GM21367 (cell line): Measurements from ENCODE around the gene CSMD2.

ENCODE experiments used
- ATAC-seq: cut with Tn5 transposase; IDR thresholded peaks from one replicate; pipeline ENCODE4 v1.9.1; 2021; ENCODE audit not compliant: unreplicated experiment

Gene CSMD2

DNA sequence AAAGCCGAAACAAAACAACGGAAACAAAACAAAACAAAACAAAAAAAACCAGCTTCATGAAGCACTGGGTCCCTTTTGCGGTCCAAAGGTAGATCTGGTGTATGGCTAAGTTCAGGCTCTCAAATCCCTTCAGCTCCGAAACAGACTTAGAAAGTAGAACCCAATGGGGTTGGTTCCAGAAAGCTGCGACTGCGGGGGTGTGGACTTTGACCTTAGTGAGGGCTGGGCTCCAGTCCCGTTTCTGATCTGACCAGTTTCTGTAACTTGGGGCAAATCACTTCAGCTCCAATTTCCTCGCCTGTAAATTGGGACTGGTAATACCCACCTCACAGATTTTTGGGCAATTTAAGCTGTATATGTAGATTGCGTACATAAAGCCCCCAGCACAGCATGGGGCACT, 587.4 kb downstream of the CSMD2 start:
- no peak for ATAC-seq

DNA sequence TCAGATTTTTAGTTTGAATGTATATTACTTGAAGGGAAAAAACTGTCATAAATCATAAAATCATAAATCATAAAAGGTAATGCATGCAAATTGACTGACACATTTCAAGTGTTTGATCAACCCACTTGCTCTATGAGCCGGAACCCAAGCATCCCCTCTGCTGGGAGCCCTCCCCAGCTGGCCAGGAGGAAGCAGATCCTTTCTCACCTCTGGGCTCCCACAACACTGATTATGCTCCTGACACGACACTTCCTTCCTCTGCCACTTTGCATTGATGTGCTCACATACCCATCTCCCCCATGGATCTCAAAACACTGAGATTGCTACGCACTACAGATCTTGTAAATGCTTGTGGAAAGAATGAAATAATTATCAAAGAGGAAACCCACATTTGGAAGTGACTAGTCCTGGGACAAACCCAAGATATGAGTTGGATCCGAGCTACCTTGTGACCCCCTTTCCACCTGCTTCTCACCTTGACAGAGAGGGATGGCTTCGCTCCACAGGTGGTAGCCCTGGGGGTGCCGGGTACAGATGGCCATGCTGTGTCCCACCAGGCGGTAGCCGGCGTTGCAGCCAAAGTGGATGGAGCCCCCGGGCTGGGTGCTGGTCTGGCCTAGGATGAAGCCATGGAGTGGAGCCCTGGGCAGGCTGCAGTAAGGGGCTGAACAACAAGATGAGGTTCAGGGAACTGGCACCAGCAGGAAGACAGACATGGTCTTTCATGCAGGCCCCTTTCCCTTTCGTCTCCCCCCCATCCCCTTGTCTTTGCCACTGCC, 588.0 kb downstream of the CSMD2 start:
- ATAC-seq: no peak

DNA sequence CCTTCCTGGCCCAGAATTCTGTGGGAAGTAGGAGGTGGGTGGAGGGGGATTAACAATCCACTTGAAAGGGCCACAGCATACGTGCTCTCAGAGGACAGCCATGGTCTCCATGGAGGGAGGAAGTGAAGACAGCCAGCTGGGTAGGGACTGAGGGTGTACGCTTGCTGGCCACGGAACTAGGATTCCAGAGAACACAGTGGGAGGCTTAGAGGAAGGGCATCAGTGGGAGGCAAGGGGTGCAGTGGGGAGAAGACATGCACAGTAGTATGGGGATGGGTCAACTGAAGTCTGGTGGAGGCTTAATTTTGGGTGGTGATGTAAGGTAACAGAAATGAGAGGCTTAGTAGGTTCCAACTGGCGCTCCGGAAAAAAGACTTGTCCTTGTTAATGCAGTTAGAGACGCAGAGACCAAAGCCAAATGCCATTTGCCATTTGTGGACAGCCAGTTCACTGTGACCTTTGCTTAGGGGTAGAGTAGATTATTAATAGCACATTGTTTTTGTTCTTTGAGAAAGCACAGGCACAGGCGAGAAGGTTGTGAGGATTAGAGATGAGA, 589.6 kb downstream of the CSMD2 start:
- ATAC-seq: no peak

GRCh38 chr1:33573661-33574060, 591.4 kb downstream of the CSMD2 start:
- no peak for ATAC-seq

DNA sequence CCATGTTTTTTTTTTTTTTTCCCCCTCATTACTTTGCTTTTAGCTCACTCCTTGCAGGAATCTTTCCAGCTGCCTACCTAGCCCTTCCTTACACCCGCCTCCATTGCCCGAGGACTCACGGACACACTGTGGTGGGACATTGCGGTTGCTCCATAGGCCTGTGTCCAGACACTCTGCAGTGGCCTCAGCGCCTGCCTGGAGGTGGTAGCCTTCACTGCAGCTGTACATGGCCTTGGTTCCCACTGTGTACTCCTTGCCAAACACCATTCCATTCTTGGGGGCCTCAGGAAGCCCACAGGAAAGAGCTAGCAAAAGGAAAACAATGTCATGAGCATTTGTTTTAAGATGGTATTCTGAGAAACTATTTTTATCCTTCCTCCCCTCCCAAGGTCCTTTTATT, 592.6 kb downstream of the CSMD2 start:
- ATAC-seq: no peak

DNA sequence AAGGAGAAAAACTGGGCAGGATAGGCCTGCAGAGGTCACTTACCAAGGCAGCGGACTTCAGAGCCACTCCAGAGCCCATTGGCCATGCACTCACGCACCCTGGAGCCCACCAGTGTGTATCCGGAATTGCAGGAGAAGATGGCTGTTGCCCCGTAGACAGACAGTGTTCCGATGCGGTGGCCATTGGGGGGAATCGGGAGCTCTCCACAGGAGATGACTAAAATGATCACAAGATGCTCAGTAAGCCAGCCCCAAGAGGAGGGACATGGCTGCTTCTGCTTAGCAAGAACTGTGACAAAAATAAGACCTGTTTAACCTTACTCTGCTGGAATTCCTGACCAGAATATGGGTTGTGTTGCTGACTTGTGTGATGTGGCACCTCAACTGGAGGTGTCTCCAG, 595.7 kb downstream of the CSMD2 start:
- ATAC-seq: no peak

GRCh38 chr1:33563699-33564098, 601.3 kb downstream of the CSMD2 start:
- ATAC-seq: no peak

- no peak for ATAC-seq
Observed at GRCh38 chr1:33562563-33562962, 602.5 kb downstream of the CSMD2 start.

DNA sequence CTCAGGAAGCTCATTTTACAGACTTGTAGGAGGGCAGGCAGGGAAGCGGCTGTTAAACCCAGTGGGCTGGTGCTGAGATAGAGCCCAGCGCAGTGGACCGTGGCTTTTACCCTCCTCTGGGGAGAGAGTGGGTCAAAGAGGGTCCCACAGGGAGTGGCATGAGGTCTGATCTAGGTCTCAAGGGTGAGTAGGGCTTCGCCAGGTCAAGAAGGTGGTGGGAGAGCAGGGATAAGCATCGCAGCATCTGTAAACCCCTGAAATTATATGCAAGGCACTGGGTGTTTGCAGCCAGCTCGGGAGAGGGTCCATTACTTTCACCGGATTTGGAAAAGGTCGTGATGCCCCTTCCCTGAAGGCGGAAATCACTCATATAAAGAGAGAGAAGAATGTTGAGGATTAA, 603.5 kb downstream of the CSMD2 start:
- no peak for ATAC-seq

DNA sequence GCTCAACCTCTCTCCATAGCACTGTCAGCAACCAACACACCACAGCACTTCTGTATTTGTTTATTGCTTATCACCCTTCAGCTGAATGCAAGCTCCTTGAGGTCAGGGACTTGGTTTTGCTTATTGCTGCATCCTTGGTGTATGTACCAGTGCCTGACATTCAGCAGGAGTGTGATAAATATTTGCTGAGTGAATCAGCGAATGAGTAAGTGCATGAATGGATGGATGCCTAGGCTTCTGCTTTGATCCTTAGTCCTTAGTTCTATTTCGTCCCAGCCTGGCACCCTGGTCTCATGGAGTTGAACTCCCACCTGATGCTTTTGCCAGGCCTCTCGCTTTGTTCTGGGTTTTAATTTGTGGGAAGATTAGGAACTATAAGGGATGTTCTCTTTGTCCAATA, 604.4 kb downstream of the CSMD2 start:
- ATAC-seq: no peak

- ATAC-seq: no peak
Observed at GRCh38 chr1:33548721-33549120, 616.3 kb downstream of the CSMD2 start.

- no peak for ATAC-seq
Observed at GRCh38 chr1:33548319-33548718, 616.7 kb downstream of the CSMD2 start.

- no peak for ATAC-seq
Observed at GRCh38 chr1:33547576-33547975, 617.5 kb downstream of the CSMD2 start.

DNA sequence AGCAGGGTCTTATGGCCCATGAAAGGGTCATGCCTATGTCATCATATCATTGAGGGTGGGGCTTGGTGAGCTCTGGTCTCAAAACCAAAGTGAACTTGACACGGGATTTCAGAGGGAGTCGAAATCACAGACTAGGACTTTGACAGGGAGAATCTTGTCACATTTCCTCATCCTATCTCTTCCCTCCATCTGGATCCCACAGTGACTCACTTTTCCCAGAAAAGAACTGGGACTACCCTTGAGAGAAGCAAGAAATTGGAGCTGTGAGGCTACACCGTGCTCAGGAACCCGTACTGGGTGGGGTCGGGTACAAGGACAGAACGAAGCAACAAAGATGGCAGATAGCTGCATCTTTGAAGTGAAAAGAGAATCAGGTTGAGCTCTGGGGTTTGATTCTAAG, 623.1 kb downstream of the CSMD2 start:
- ATAC-seq: no peak

GRCh38 chr1:33537885-33538284, 627.1 kb downstream of the CSMD2 start:
- ATAC-seq: no peak

GRCh38 chr1:33535334-33535733, 629.7 kb downstream of the CSMD2 start:
- ATAC-seq: no peak

DNA sequence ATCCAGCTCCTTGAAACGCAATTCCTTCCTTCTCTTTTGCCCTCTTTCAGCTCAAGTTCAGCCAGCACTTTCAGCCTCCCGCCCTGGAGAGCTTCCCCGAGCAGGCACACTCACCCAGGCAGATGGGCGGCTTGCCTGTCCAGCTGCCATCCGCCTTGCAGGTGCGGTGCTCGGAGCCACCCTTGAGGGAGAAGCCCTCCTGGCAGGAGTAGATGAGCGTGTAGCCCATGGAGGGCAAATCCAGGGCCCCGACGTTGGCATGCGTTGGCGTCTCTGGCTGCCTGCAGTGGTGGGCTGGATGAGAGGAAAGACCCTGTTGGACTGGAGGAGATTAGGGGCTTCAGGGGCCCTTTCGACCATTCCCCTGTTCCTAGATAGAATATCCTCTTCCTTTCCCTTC, 632.1 kb downstream of the CSMD2 start:
- no peak for ATAC-seq

- no peak for ATAC-seq
Observed at GRCh38 chr1:33532250-33532649, 632.8 kb downstream of the CSMD2 start.

- no peak for ATAC-seq
Observed at GRCh38 chr1:33529957-33530356, 635.1 kb downstream of the CSMD2 start.

DNA sequence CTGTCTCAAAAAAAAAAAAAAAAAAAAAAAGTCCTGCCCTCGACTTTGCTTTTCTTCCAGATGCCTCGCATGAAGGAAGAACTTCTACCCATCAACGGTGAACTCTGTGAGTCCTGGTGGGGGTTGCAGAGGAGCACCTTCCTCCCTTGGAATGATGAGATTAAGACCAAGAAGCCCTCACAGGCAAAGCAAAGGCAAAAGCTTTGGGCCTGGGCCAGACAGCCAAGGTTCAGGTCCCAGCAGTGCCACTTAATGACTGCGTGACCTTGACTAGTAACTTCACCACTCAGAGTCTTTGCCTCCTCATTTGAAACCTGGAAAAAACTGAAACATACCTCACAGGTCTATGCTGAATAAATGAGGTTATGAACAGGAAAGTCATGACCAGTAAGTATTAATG, 637.1 kb downstream of the CSMD2 start:
- ATAC-seq: no peak

DNA sequence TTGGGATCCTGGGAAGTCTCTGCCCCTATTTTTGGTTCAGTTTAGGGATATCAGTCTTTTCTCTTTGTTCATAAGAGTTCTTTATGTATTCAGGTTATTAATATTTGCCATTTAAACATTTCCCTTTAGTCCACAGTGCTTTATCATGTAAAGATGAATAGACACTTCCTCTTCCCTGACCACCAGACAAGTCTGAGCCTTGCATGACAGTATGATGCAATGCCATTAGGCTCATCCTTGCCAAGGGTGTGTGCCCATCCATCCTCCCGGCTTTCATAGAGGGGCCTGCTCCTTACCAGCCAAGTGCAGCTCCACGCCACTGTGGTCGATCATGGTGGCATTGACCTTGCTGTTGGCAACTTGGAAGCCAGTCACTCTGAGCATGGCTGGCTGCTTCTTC, 640.4 kb downstream of the CSMD2 start:
- ATAC-seq: no peak

- no peak for ATAC-seq
Observed at GRCh38 chr1:33519240-33519884, 645.7 kb downstream of the CSMD2 start.
